Trophoblast cell (in vitro differentiated cells and primary cell): Measurements from ENCODE around the gene IQCM.

Experiments
- DNase-seq, 2 donors: peaks; one replicate each; pipeline ENCODE4 v3.0.0-alpha.2; 2016
- H2AFZ ChIP-seq: 2 replicates; pipeline ENCODE4 v1.6.1; 2013; ENCODE audit warnings: low read length, moderate library complexity, mild to moderate bottlenecking; ENCODE audit not compliant: insufficient read depth, poor library complexity
- H2AK5ac ChIP-seq: 2 replicates; pipeline ENCODE4 v1.6.1; 2013; ENCODE audit warnings: mild to moderate bottlenecking, low read length
- H2BK120ac ChIP-seq: 2 replicates; pipeline ENCODE4 v1.6.1; 2013; ENCODE audit warnings: low read length, mild to moderate bottlenecking, moderate library complexity; ENCODE audit not compliant: insufficient read depth, poor library complexity
- H2BK12ac ChIP-seq: 2 replicates; pipeline ENCODE4 v1.6.1; 2013; ENCODE audit warnings: mild to moderate bottlenecking, low read length, moderate library complexity
- H2BK5ac ChIP-seq: 2 replicates; pipeline ENCODE4 v1.6.1; 2013; ENCODE audit warnings: low read length, low read depth, moderate library complexity, mild to moderate bottlenecking; ENCODE audit not compliant: poor library complexity
- H3K14ac ChIP-seq: 2 replicates; pipeline ENCODE4 v1.6.1; 2013; ENCODE audit warnings: mild to moderate bottlenecking, low read length
- H3K18ac ChIP-seq: 2 replicates; pipeline ENCODE4 v1.6.1; 2013; ENCODE audit warnings: mild to moderate bottlenecking, low read length
- H3K23ac ChIP-seq: 2 replicates; pipeline ENCODE4 v1.6.1; 2013; ENCODE audit warnings: low read length
- H3K27ac ChIP-seq: 2 replicates; pipeline ENCODE4 v1.5.1; 2013; ENCODE audit warnings: low read depth, mild to moderate bottlenecking, inconsistent platforms, low read length, moderate library complexity
- H3K27me3 ChIP-seq: 2 replicates; pipeline ENCODE4 v1.6.1; 2013; ENCODE audit warnings: inconsistent platforms, mild to moderate bottlenecking, low read length, moderate library complexity; ENCODE audit not compliant: insufficient read depth
- H3K36me3 ChIP-seq, 2 experiments: 1 replicate in 1 of 2; 2 replicates in 1 of 2; pipeline ENCODE4 v1.6.1; 2013; ENCODE audit warnings: low read length in 2 of 2, mild to moderate bottlenecking in 2 of 2, moderate library complexity in 1 of 2; ENCODE audit not compliant: insufficient read depth in 2 of 2, control insufficient read depth in 1 of 2
- H3K4ac ChIP-seq: 2 replicates; pipeline ENCODE4 v1.6.1; 2013; ENCODE audit warnings: low read depth, mild to moderate bottlenecking, low read length, moderate library complexity
- H3K4me1 ChIP-seq, 2 experiments: 1 replicate in 1 of 2; 2 replicates in 1 of 2; pipeline ENCODE4 v1.6.1; 2013; ENCODE audit warnings: low read length in 2 of 2, mild to moderate bottlenecking in 2 of 2, moderate library complexity in 1 of 2; ENCODE audit not compliant: insufficient read depth in 2 of 2, control insufficient read depth in 1 of 2
- H3K4me2 ChIP-seq: 2 replicates; pipeline ENCODE4 v1.6.1; 2013; ENCODE audit warnings: inconsistent platforms, mild to moderate bottlenecking, low read length, moderate library complexity
- H3K4me3 ChIP-seq: 2 replicates; pipeline ENCODE4 v1.5.1; 2013; ENCODE audit warnings: mild to moderate bottlenecking, low read depth, low read length, inconsistent platforms
- H3K79me1 ChIP-seq: one replicate; pipeline ENCODE4 v1.6.1; 2013; ENCODE audit warnings: low read length
- H3K79me2 ChIP-seq: 2 replicates; pipeline ENCODE4 v1.6.1; 2013; ENCODE audit warnings: low read length, mild to moderate bottlenecking; ENCODE audit not compliant: control insufficient read depth, insufficient read depth, poor library complexity
- H3K9ac ChIP-seq: 2 replicates; pipeline ENCODE4 v1.6.1; 2013; ENCODE audit warnings: mild to moderate bottlenecking, low read length
- H3K9me3 ChIP-seq: 2 replicates; pipeline ENCODE4 v1.6.1; 2013; ENCODE audit warnings: low read depth, mild to moderate bottlenecking, control low read depth, inconsistent platforms, low read length; ENCODE audit not compliant: insufficient read depth
- H4K12ac ChIP-seq: 2 replicates; pipeline ENCODE4 v1.6.1; 2013; ENCODE audit warnings: low read depth, mild to moderate bottlenecking, low read length, moderate library complexity
- H4K8ac ChIP-seq: 2 replicates; pipeline ENCODE4 v1.6.1; 2013; ENCODE audit warnings: low read depth, mild to moderate bottlenecking, low read length, moderate library complexity
- H4K91ac ChIP-seq: one replicate; pipeline ENCODE4 v1.6.1; 2013; ENCODE audit warnings: low read depth, mild to moderate bottlenecking, low read length, moderate library complexity
- WGBS: extraction: QIAGEN DNeasy Blood & Tissue Kit; methylation state at CpG from one replicate; pipeline ENCODE4 v1.1.7; 2013; ENCODE audit warnings: missing lambda C conversion rate; ENCODE audit not compliant: insufficient read length, insufficient coverage; ENCODE audit errors: extremely low coverage; 5-methylcytosine and 5-hydroxymethylcytosine counted together

The IQCM gene

DNA sequence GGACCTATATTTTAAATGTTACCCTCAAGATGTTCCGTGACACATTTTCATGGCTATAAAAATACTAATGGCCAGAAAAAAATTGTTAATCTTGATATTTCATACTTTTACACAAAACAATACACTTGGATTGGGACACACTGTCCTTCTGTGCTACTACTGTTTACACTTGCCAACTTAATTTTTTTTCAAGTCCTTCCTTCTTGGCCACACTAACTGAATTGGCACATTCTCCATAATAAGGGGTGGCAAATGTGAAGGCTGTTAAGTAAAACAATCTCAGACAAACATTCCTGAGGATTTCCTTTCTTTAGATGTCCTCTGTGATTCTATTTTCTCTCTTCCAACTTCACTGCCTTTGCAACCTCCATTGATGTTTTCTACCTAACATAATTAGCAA, 225.8 kb downstream of the IQCM start:
- no peak overlapping the region for H2BK12ac ChIP-seq
- H2BK120ac ChIP-seq, result no peak overlapping the region
- no peak for DNase-seq
- H2AFZ ChIP-seq, result no peak overlapping the region
- H4K12ac ChIP-seq, result no peak overlapping the region
- H3K9me3 ChIP-seq, result no peaks in the 10 kb centered on the region
- H3K27ac ChIP-seq, result no peak overlapping the region
- H3K9ac ChIP-seq, result no peak overlapping the region
- H3K27me3 ChIP-seq, result no peaks in the 10 kb centered on the region
- no peak overlapping the region for H3K14ac ChIP-seq
- H3K4ac ChIP-seq, result no peak overlapping the region
- H4K8ac ChIP-seq, result no peak overlapping the region
- WGBS, result no CpG with 5 or more reads among the region's 1 CpG
- H4K91ac ChIP-seq, result no peak overlapping the region
- H2AK5ac ChIP-seq, result no peak overlapping the region
- H3K79me1 ChIP-seq, result no peaks in the 10 kb centered on the region
- no peak overlapping the region for H3K4me2 ChIP-seq
- H3K36me3 ChIP-seq, result no peaks in the 10 kb centered on the region
- H2BK5ac ChIP-seq, result no peak overlapping the region
- H3K4me1 ChIP-seq, result no peaks in the 10 kb centered on the region
- H3K4me3 ChIP-seq, result no peak overlapping the region
- no peak overlapping the region for H3K18ac ChIP-seq
- no peak overlapping the region for H3K23ac ChIP-seq
- H3K79me2 ChIP-seq, result no peaks in the 10 kb centered on the region

DNA sequence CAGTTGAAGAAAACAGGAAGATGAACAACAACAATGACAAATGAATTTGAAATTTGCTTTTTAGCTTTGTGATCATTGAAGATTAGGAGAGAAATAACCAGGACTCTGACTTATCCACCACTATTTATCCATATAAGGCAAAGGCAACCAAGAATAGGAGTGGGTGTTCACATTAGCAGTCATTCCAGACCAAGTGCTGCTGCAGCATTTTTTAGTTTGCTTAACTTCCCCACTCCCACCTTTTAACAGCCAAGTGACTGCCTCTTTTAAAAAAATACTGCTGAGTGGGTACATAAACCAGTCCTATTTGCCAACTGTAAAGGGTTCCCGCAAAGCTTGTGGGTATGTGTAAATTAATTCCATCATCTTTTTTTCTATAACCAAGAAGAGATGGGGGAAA, 230.9 kb downstream of the IQCM start:
- Histone ChIP-seq H3K36me3 (no peaks in the 10 kb centered on the region), H3K4me1 (no peaks in the 10 kb centered on the region), H2AK5ac (no peak overlapping the region), H3K27me3 (no peaks in the 10 kb centered on the region), H3K27ac (no peak overlapping the region), H3K14ac (no peak overlapping the region), H2AFZ (no peak overlapping the region), H3K23ac (no peak overlapping the region), H3K4ac (no peak overlapping the region), H2BK120ac (no peak overlapping the region), H3K4me3 (no peak overlapping the region), H4K8ac (no peak overlapping the region), H3K4me2 (no peak overlapping the region), H4K91ac (no peak overlapping the region), H3K79me2 (no peaks in the 10 kb centered on the region), H2BK5ac (no peak overlapping the region), H3K79me1 (no peaks in the 10 kb centered on the region), H3K9me3 (no peaks in the 10 kb centered on the region), H3K9ac (no peak overlapping the region), H4K12ac (no peak overlapping the region), H3K18ac (no peak overlapping the region), H2BK12ac (no peak overlapping the region)
- WGBS, result no CpG with 5 or more reads among the region's 1 CpG
- DNase-seq, result no peak

DNA sequence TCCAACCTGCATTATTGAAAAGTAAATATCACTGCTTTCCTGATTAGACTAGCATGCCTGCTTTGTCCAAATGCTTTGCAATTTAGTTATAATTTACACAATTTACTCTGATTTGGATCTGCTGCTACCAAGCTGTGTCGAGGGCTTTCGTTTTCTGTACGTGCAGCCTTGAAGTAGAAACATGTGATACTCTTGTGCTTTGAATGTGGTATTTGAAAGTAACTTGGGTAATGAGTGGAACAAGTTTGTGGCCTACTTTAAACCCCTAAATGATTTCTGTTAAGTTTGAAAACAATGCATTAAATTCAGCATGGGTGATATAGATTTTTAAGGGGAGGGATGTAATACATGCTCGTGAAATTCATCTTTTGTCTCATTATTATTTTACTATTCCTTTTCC, 240.7 kb downstream of the IQCM start:
- no peak overlapping the region for H3K23ac ChIP-seq
- H3K4ac ChIP-seq, result no peak overlapping the region
- H3K36me3 ChIP-seq, result no peaks in the 10 kb centered on the region
- H4K8ac ChIP-seq, result no peak overlapping the region
- no peak overlapping the region for H4K12ac ChIP-seq
- H2BK5ac ChIP-seq, result no peak overlapping the region
- H3K4me2 ChIP-seq, result no peak overlapping the region
- H3K4me1 ChIP-seq, result no peaks in the 10 kb centered on the region
- no peak overlapping the region for H4K91ac ChIP-seq
- no peak overlapping the region for H2BK120ac ChIP-seq
- no peaks in the 10 kb centered on the region for H3K79me1 ChIP-seq
- H2BK12ac ChIP-seq, result no peak overlapping the region
- H3K4me3 ChIP-seq, result no peak overlapping the region
- no peak overlapping the region for H3K9ac ChIP-seq
- H3K9me3 ChIP-seq, result no peaks in the 10 kb centered on the region
- H2AK5ac ChIP-seq, result no peak overlapping the region
- no peaks in the 10 kb centered on the region for H3K27me3 ChIP-seq
- no peak overlapping the region for H3K27ac ChIP-seq
- no peak overlapping the region for H3K18ac ChIP-seq
- H3K79me2 ChIP-seq, result no peaks in the 10 kb centered on the region
- no CpG with 5 or more reads among the region's 4 CpGs for WGBS
- H3K14ac ChIP-seq, result no peak overlapping the region
- no peak overlapping the region for H2AFZ ChIP-seq
- DNase-seq, result no peak

DNA sequence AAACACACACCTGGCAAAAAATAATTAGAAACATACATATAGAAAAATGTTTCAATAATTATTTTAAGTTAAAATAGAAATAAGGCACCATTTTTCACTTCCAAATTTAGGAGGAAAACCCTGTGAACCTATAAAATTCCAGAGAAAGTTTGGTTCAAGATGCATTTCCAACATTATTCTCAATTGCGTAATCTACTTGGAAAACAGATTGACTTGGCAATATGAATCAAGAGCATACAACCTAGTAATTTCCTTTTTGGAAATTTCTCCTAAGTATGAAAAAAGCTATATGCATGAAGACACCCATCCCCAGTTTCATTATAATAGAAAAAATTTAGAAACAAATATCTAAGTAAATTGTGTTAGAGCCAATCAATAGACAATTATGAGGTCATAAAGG, 242.9 kb downstream of the IQCM start:
- H4K91ac ChIP-seq, result no peak overlapping the region
- DNase-seq, result no peak
- no CpG with 5 or more reads among the region's 1 CpG for WGBS
- H3K4me3 ChIP-seq, result no peak overlapping the region
- H2BK12ac ChIP-seq, result no peak overlapping the region
- no peak overlapping the region for H3K23ac ChIP-seq
- no peak overlapping the region for H3K18ac ChIP-seq
- H4K12ac ChIP-seq, result no peak overlapping the region
- no peak overlapping the region for H3K4me2 ChIP-seq
- no peak overlapping the region for H3K27ac ChIP-seq
- H3K36me3 ChIP-seq, result no peaks in the 10 kb centered on the region
- no peak overlapping the region for H2AFZ ChIP-seq
- H3K4me1 ChIP-seq, result no peaks in the 10 kb centered on the region
- no peak overlapping the region for H4K8ac ChIP-seq
- H3K14ac ChIP-seq, result no peak overlapping the region
- H3K27me3 ChIP-seq, result no peaks in the 10 kb centered on the region
- no peaks in the 10 kb centered on the region for H3K79me1 ChIP-seq
- H3K9ac ChIP-seq, result no peak overlapping the region
- no peak overlapping the region for H3K4ac ChIP-seq
- H2BK120ac ChIP-seq, result no peak overlapping the region
- H2BK5ac ChIP-seq, result no peak overlapping the region
- H3K9me3 ChIP-seq, result no peaks in the 10 kb centered on the region
- no peak overlapping the region for H2AK5ac ChIP-seq
- H3K79me2 ChIP-seq, result no peaks in the 10 kb centered on the region
